IMR-90 (cell line): ENCODE data around the gene PYGM.

Source experiments
- CTCF ChIP-seq: conservative IDR thresholded peaks from 2 replicates; pipeline ENCODE4 v1.5.1; 2012; ENCODE audit warnings: mild to moderate bottlenecking, low read depth, low read length, improper control_type of control experiment
- MAFK ChIP-seq: IDR thresholded peaks from 2 replicates; pipeline ENCODE4 v1.6.1; 2012; ENCODE audit warnings: low read depth, low read length, improper control_type of control experiment
- MAZ ChIP-seq: IDR thresholded peaks from 2 replicates; pipeline ENCODE4 v1.6.1; 2012; ENCODE audit warnings: low read depth, mild to moderate bottlenecking, low read length, improper control_type of control experiment, moderate library complexity, borderline replicate concordance
- POLR2A ChIP-seq: IDR thresholded peaks from 2 replicates; pipeline ENCODE4 v1.6.1; 2012; ENCODE audit warnings: mild to moderate bottlenecking, low read depth, low read length
- RAD21 ChIP-seq: IDR thresholded peaks from 2 replicates; pipeline ENCODE4 v1.6.1; 2012; ENCODE audit warnings: low read length, improper control_type of control experiment
- RCOR1 ChIP-seq: IDR thresholded peaks from 2 replicates; pipeline ENCODE4 v1.6.1; 2012; ENCODE audit warnings: mild to moderate bottlenecking, low read length, improper control_type of control experiment; ENCODE audit not compliant: insufficient replicate concordance
- USF2 ChIP-seq: fragments of 150-350 bp; IDR thresholded peaks from 2 replicates; pipeline ENCODE4 v1.6.1; 2017; ENCODE audit warnings: mild to moderate bottlenecking, antibody characterized with exemption, low read length, low read depth

GRCh38 chr11:64805481-64805880, 45.7 kb upstream of the PYGM start:
- no peak for TF ChIP-seq CTCF
- no peak for TF ChIP-seq MAZ
- no peak for TF ChIP-seq RAD21
- TF ChIP-seq POLR2A = no peak
- no peak for TF ChIP-seq MAFK
- no peak for TF ChIP-seq RCOR1
- TF ChIP-seq USF2 = no peak
